Coronary artery (tissue), 2 donors: ENCODE data around the gene PDE6D.
A peak's percentile ranks its signal among the peaks of the same experiment; 100 is the strongest.

Experiments
- DNase-seq: peaks from one replicate; pipeline ENCODE4 v3.0.0-alpha.2; 2017; ENCODE audit warnings: low spot score
- H3K27ac ChIP-seq, 2 donors: fragments of 200-600 bp; sonication (generic); one replicate each; pipeline ENCODE4 v1.5.1; 2016 to 2019
- H3K4me3 ChIP-seq: fragments of 200-600 bp; sonication (generic); 2 replicates; pipeline ENCODE4 v1.5.1; 2016; ENCODE audit warnings: mild to moderate bottlenecking, moderate library complexity
- CTCF ChIP-seq: fragments of 200-600 bp; sonication (generic); IDR thresholded peaks from one replicate; pipeline ENCODE4 v1.5.1; 2019; ENCODE audit warnings: antibody characterized with exemption

Gene PDE6D

DNA sequence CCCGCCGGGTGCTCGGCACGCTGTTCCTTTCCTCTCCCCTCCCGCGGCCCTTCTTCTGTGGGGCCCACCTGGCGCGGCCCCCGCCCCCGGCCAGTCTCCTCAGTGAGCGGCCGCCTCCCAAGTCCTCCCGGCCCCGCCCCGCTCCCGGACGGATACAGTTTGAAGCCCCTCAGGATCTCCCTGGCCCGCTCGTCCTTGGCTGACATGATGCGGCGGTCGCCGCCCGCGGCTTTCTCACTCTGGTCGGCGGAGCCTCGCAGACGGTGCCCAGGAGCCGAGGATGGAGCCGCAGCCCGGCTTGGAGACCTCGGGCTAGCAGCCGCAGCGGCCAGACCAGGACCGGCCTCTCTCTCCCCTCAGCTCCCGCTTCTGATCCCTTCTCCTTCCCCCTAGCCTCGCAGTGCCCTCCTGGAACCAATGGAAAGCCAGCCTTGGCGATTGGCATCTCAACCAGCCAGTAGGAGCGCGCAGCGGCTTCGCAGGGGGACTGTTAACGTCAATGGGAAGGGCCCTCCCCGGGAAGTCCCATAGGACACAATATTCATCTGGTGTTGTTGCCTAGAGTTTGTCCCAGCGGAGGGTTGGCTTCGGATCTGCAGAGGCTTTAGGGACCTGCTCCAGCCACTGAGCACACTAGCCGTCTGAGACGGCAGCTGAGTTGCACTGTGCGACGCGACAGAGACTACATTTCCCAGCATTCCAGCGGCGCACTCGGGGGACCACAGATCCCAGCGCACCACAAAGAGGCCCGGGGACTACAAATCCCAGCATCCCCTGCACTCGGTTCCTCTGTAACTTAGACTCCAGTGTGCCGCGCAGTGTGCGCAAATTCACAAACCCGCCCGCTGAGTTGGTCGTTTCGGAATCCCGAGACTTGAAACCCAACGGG is at the start of gene PDE6D:
TSS of gene PDE6D (minus strand) at position 374 of the 889 bp plus-strand sequence. CDS start at position 206, 168 bp downstream.
- peak within 1 kb of the TSS; percentile 86 for H3K4me3 ChIP-seq
- H3K27ac ChIP-seq: peak within 1 kb of the TSS; percentile 82 to 85
- DNase-seq: peak; percentile 99
- TF ChIP-seq CTCF: no peak

- no peak for TF ChIP-seq CTCF
- no peak for DNase-seq
- H3K4me3 ChIP-seq: no peak overlapping the region
- no peak overlapping the region for H3K27ac ChIP-seq
These were observed 40.8 kb upstream of the PDE6D start for GRCh38 chr2:231821908-231822307.

GRCh38 chr2:231820786-231821303 is 39.8 kb upstream of the PDE6D start:
- no peak overlapping the region for H3K27ac ChIP-seq
- TF ChIP-seq CTCF: no peak
- DNase-seq: no peak
- H3K4me3 ChIP-seq: no peak overlapping the region

DNA sequence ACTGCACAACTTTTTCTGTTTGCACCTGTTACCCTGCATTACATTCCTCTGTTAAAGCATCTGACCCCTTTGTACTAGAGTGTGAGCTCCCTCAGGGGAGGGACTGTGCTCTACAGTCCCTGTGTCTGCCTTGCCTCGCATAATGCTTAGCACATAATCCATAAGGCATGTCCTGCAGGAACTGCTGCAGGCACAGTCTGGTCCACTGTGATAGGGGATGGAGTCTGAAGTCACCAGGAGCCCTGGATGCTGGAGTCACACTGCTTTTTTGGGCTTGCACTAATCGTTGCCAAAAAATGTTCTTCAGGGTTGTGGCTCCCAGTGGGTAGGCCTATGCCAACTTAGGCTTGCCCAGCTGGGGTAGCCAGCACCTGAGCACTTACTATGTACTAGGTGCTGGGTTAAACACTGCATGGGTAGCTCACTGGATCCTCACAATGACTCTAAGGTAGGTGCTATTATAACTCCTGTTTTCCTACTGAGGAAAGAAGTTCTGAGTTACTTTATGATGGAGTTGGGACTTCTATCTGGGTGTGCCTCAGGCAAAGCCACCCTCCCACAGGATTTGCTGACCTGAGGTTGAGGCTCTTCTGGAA is 38.5 kb upstream of the PDE6D start:
- Histone ChIP-seq H3K4me3 (no peak overlapping the region), H3K27ac (no peak overlapping the region)
- DNase-seq: no peak
- no peak for TF ChIP-seq CTCF

GRCh38 chr2:231816327-231817026 is 35.4 kb upstream of the PDE6D start:
- DNase-seq: no peak
- TF ChIP-seq CTCF: no peak
- Histone ChIP-seq H3K4me3 (no peak overlapping the region), H3K27ac (no peak overlapping the region)

GRCh38 chr2:231810905-231811304 is 29.8 kb upstream of the PDE6D start:
- no peak overlapping the region for H3K27ac ChIP-seq
- H3K4me3 ChIP-seq: no peak overlapping the region
- DNase-seq: no peak
- TF ChIP-seq CTCF: no peak
